ENCODE results near the gene CLEC20A. TPM values are rescaled to one million over a fixed set of nuclear protein-coding genes. Genes with fewer than 3 reads are reported as not detected.

The CLEC20A gene
- total and polyA plus RNA-seq, 2 donors (not counting 1 experiment from before 2014, with no cell fraction given): 4.9 to 5.2 TPM

GRCh38 chr1:178541829-178542553 lies 45.2 kb upstream of the CLEC20A start:
- Histone ChIP-seq H4K20me1 (ENCODE audit: control insufficient read depth, insufficient read depth, low read length, poor library complexity, severe bottlenecking) (no peaks in the 10 kb centered on the region), H3K4me1 (ENCODE audit: control insufficient read depth in 2 of 2, insufficient read depth in 2 of 2, low read length in 2 of 2) (peaks cover 32 to 46% of the 10 kb centered on the region in 2 donors), H3K27me3 (replicated peaks in 1 of 4; ENCODE audit: control extremely low read depth in 1 of 4, control insufficient read depth in 3 of 4, insufficient read depth in 4 of 4, low read length in 3 of 4) (no peaks in the 10 kb centered on the region), H3K9ac (ENCODE audit: low read length) (peak overlapping the region; percentile 81), H3K4me3 (ENCODE audit: control extremely low read depth in 1 of 5, extremely low read depth in 1 of 5, insufficient read depth in 1 of 5, low read depth in 2 of 5, low read length in 4 of 5) (peak overlapping the region; percentile 84 to 90 (median 88)), H3K79me2 (ENCODE audit: control insufficient read depth, insufficient read depth, low read length) (peaks cover 49% of the 10 kb centered on the region), H3K4me2 (replicated peaks; ENCODE audit: low read depth, low read length, poor library complexity, severe bottlenecking) (peak overlapping the region; percentile 92), H2AFZ (ENCODE audit: insufficient read depth, low read depth, low read length, poor library complexity, severe bottlenecking) (peak overlapping the region; percentile 93), H3K9me3 (ENCODE audit: control extremely low read depth in 1 of 3, control insufficient read depth in 2 of 3, insufficient read depth in 1 of 3, low read length in 2 of 3) (no peaks in the 10 kb centered on the region), H3K27ac (ENCODE audit: low read length in 2 of 2) (peak overlapping the region; percentile 55 to 61), H3K36me3 (replicated peaks in 1 of 2; ENCODE audit: control extremely low read depth in 1 of 2, control insufficient read depth in 1 of 2, extremely low read depth in 1 of 2, insufficient read depth in 2 of 2, low read length in 1 of 2) (peaks cover 4 to 22% of the 10 kb centered on the region in 2 experiments)
- Mint-ChIP-seq H3K27ac (peak overlapping the region; percentile 98), H3K27me3 (no peaks in the 10 kb centered on the region), H3K4me3 (peak overlapping the region; percentile 99), H3K4me1 (peaks cover 44% of the 10 kb centered on the region), H3K9me3 (ENCODE audit: insufficient read depth) (no peaks in the 10 kb centered on the region)
- intact Hi-C loops (cut with micrococcal nuclease): loop anchor here (1.0 to 5.0 kb wide), 7 partner anchors 66 to 355 kb away; no protein-coding TSS in a partner anchor
- no peak for DNase-seq
- peak; percentile 31 for ATAC-seq (ENCODE audit: low read depth)
- POLR2A ChIA-PET: interaction anchor here (0.6 to 2.6 kb wide), 13 partner anchors 31 to 252 kb away, joined by 3 to 33 read pairs (median 7); partner anchors contain the start of gene RALGPS2
- CTCF ChIA-PET: interaction anchor here (0.6 to 18.9 kb wide), 46 partner anchors 9 to 828 kb away, joined by 3 to 594 read pairs (median 8); partner anchors contain the start of gene RALGPS2
- WGBS (ENCODE audit: insufficient coverage): 3% methylated on average over 31 of the region's 33 CpGs
- TF ChIP-seq EZH2 (IDR thresholded peaks at IDR 0.05; ENCODE audit: borderline replicate concordance, insufficient read depth, low read depth, low read length, poor library complexity, severe bottlenecking): no peak
- TF ChIP-seq CTCF (IDR thresholded peaks at IDR 0.05): no peak

- TF ChIP-seq CTCF (IDR thresholded peaks at IDR 0.05) (no peak), EZH2 (IDR thresholded peaks at IDR 0.05; ENCODE audit: borderline replicate concordance, insufficient read depth, low read depth, low read length, poor library complexity, severe bottlenecking) (no peak)
- peak overlapping the region; percentile 98 for H3K27ac Mint-ChIP-seq
- H3K4me1 Mint-ChIP-seq: peaks cover 40% of the 10 kb centered on the region
- Histone ChIP-seq H3K4me2 (replicated peaks; ENCODE audit: low read depth, low read length, poor library complexity, severe bottlenecking) (peak overlapping the region; percentile 92), H3K27ac (ENCODE audit: low read length in 2 of 2) (no peak overlapping the region), H3K9me3 (ENCODE audit: control extremely low read depth in 1 of 3, control insufficient read depth in 2 of 3, insufficient read depth in 1 of 3, low read length in 2 of 3) (no peaks in the 10 kb centered on the region), H3K79me2 (ENCODE audit: control insufficient read depth, insufficient read depth, low read length) (peaks cover 43% of the 10 kb centered on the region), H3K27me3 (replicated peaks in 1 of 4; ENCODE audit: control extremely low read depth in 1 of 4, control insufficient read depth in 3 of 4, insufficient read depth in 4 of 4, low read length in 3 of 4) (no peaks in the 10 kb centered on the region), H3K4me3 (ENCODE audit: control extremely low read depth in 1 of 5, extremely low read depth in 1 of 5, insufficient read depth in 1 of 5, low read depth in 2 of 5, low read length in 4 of 5) (no peak overlapping the region), H3K9ac (ENCODE audit: low read length) (no peak overlapping the region), H3K36me3 (replicated peaks in 1 of 2; ENCODE audit: control extremely low read depth in 1 of 2, control insufficient read depth in 1 of 2, extremely low read depth in 1 of 2, insufficient read depth in 2 of 2, low read length in 1 of 2) (peaks cover 4 to 18% of the 10 kb centered on the region in 2 experiments), H2AFZ (ENCODE audit: insufficient read depth, low read depth, low read length, poor library complexity, severe bottlenecking) (peak overlapping the region; percentile 93), H4K20me1 (ENCODE audit: control insufficient read depth, insufficient read depth, low read length, poor library complexity, severe bottlenecking) (no peaks in the 10 kb centered on the region), H3K4me1 (ENCODE audit: control insufficient read depth in 2 of 2, insufficient read depth in 2 of 2, low read length in 2 of 2) (peaks cover 29 to 43% of the 10 kb centered on the region in 2 donors)
- H3K9me3 Mint-ChIP-seq (ENCODE audit: insufficient read depth): no peaks in the 10 kb centered on the region
- ATAC-seq (ENCODE audit: low read depth) (no peak), DNase-seq (no peak)
- WGBS (ENCODE audit: insufficient coverage): 100% methylated on average over 1 of the region's 5 CpGs
- intact Hi-C loops (cut with micrococcal nuclease): loop anchor here (5.0 kb wide), 2 partner anchors 326 to 356 kb away; no protein-coding TSS in a partner anchor
- H3K27me3 Mint-ChIP-seq: no peaks in the 10 kb centered on the region
- ChIA-PET CTCF (interaction anchor here (0.9 to 18.9 kb wide), 15 partner anchors 9 to 461 kb away, joined by 3 to 594 read pairs (median 17); partner anchors contain the start of gene RALGPS2), POLR2A (interaction anchor here (2.3 kb wide), 1 partner anchor 185 kb away, joined by 33 read pairs; the partner anchor contains the start of gene RALGPS2)
- peak overlapping the region; percentile 99 for H3K4me3 Mint-ChIP-seq
These were observed 44.6 kb upstream of the CLEC20A start for GRCh38 chr1:178541379-178541778.
